ENCODE results near the gene MATK. TPM values are rescaled to one million over a fixed set of nuclear protein-coding genes. Genes with fewer than 3 reads are reported as not detected.

MATK gene
- total RNA-seq, 4 donors from 2014 or later = 2.1 to 5.8 (median 3.3) TPM

- intact Hi-C loops (cut with DNase I; ENCODE audit: low total_unique reads) = no loop called here
- 80 to 81% methylated on average over 25 to 33 of the region's 37 CpGs for WGBS, 2 donors
- TF ChIP-seq CTCF (IDR thresholded peaks at IDR 0.05) = no peak
- no peak for TF ChIP-seq POLR2A (IDR thresholded peaks at IDR 0.05)
- no peak overlapping the region for H3K4me3 ChIP-seq (ENCODE audit: low read depth, poor library complexity, severe bottlenecking)
- DNase-seq (ENCODE audit: low spot score in 2 of 2) = no peak
Measured at GRCh38 chr19:3778104-3778867, 7.9 kb downstream of the MATK start.

- TF ChIP-seq CTCF (IDR thresholded peaks at IDR 0.05) = no peak
- no peak for TF ChIP-seq POLR2A (IDR thresholded peaks at IDR 0.05)
- 75 to 93% methylated on average over 1 of the region's 1 CpG for WGBS, 2 donors
- no peak for DNase-seq (ENCODE audit: low spot score in 2 of 2)
- no peak overlapping the region for H3K4me3 ChIP-seq (ENCODE audit: low read depth, poor library complexity, severe bottlenecking)
- intact Hi-C loops (cut with DNase I; ENCODE audit: low total_unique reads) = no loop called here
Measured at GRCh38 chr19:3776479-3777040, 9.6 kb downstream of the MATK start.

GRCh38 chr19:3775831-3776230, 10.3 kb downstream of the MATK start:
- WGBS, 2 donors = 92 to 95% methylated on average over 5 of the region's 5 CpGs
- no peak for DNase-seq (ENCODE audit: low spot score in 2 of 2)
- intact Hi-C loops (cut with DNase I; ENCODE audit: low total_unique reads) = no loop called here
- H3K4me3 ChIP-seq (ENCODE audit: low read depth, poor library complexity, severe bottlenecking) = no peak overlapping the region
- TF ChIP-seq POLR2A (IDR thresholded peaks at IDR 0.05) (no peak), CTCF (IDR thresholded peaks at IDR 0.05) (no peak)

- WGBS, 2 donors = 74 to 83% methylated on average over 2 of the region's 2 CpGs
- DNase-seq (ENCODE audit: low spot score in 2 of 2) = no peak
- TF ChIP-seq POLR2A (IDR thresholded peaks at IDR 0.05) (no peak), CTCF (IDR thresholded peaks at IDR 0.05) (no peak)
- H3K4me3 ChIP-seq (ENCODE audit: low read depth, poor library complexity, severe bottlenecking) = no peak overlapping the region
- intact Hi-C loops (cut with DNase I; ENCODE audit: low total_unique reads) = no loop called here
Measured at GRCh38 chr19:3775374-3775711, 10.8 kb downstream of the MATK start.

GRCh38 chr19:3774621-3775373, 11.4 kb downstream of the MATK start:
- H3K4me3 ChIP-seq (ENCODE audit: low read depth, poor library complexity, severe bottlenecking) = no peak overlapping the region
- 58 to 65% methylated on average over 23 to 24 of the region's 25 CpGs for WGBS, 2 donors
- no peak for DNase-seq (ENCODE audit: low spot score in 2 of 2)
- intact Hi-C loops (cut with DNase I; ENCODE audit: low total_unique reads) = no loop called here
- TF ChIP-seq POLR2A (IDR thresholded peaks at IDR 0.05) (no peak), CTCF (IDR thresholded peaks at IDR 0.05) (no peak)
